ENCODE results near the gene ZNF625.

GRCh38 chr19:12111943-12112637 is 44.4 kb downstream of the ZNF625 start:
- TF ChIP-seq CTCF (conservative IDR thresholded peaks at IDR 0.05 in 1 of 2, IDR thresholded peaks at IDR 0.05 in 1 of 2; ENCODE audit: extremely low read depth in 1 of 2, insufficient read depth in 1 of 2, low read depth in 1 of 2, low read length in 2 of 2) (no peak), EZH2 (IDR thresholded peaks at IDR 0.05; ENCODE audit: borderline replicate concordance, low read length) (no peak)
